ELF-1 (cell line): ENCODE measurements around the gene ADK.
"Not testable (repeated sequence)": the region's sequence is repeated elsewhere in the genome, so short reads cannot be mapped to it uniquely, and the experiment has no call there.

ENCODE experiments used
- DNase-seq: peaks from one replicate; pipeline ENCODE4 v3.0.0-alpha.2; 2016; ENCODE audit warnings: low read depth, low spot score

ADK gene

GRCh38 chr10:74424565-74424964 lies 273.5 kb downstream of the ADK start:
- no peak for DNase-seq

- no peak for DNase-seq
These were observed 274.5 kb downstream of the ADK start for GRCh38 chr10:74425456-74426001.

- DNase-seq = no peak
These were observed 280.8 kb downstream of the ADK start for GRCh38 chr10:74431816-74432215.

DNA sequence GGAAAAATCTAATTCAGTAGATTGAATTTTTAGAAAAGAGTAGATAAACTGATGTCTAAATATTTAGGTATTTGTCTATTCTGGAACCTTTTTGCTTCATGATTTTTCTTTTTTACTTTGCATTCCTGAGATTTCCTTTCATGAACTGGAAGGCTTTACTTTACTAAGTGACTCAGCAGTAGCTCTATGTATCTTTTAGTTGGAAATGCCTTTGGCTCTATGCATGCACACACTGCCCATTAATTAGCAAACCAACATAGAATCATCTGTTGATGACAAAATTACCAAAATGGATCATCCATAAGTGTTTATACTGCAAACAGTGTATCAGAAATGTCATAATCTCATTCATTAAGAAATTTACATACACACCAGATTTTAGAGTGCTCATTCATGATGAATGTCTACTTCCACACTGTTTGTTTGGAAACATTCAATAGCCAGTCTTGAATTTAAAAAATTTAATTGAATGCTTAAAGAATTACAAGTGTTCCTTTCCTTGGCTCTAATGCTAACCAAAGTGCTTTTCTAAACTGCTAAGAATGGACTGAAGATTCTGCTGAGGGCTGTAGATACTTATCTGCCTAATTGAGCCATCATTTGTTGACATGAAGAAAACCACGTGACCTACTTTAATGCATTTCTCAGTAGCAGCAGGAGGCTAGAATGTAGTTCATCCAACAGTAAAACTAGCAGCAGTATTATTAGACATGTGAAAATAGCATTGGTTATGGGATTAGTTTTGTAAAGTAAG lies 282.0 kb downstream of the ADK start:
- no peak for DNase-seq

GRCh38 chr10:74433595-74433956 lies 282.6 kb downstream of the ADK start:
- no peak for DNase-seq

- DNase-seq = no peak
These were observed 283.0 kb downstream of the ADK start for GRCh38 chr10:74433993-74434392.

DNA sequence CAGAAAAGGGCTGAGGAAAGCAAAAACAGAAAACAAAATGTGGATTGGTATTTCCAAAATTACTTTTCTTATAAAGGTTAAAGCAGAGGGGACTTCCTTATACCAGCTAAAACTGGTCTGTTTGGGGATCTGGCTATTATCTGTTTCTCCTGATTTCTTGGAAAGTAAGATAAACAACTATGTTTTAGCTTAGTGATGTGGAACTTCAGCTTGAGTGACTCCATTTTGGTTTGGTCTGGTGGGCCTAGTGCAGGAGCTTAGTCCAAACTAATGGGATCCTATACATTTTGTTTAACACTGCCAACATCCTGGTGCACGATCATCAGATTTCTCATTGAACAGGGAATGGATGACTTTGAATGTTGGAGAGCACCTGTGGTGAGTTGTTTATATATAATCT lies 283.5 kb downstream of the ADK start:
- no peak for DNase-seq

DNA sequence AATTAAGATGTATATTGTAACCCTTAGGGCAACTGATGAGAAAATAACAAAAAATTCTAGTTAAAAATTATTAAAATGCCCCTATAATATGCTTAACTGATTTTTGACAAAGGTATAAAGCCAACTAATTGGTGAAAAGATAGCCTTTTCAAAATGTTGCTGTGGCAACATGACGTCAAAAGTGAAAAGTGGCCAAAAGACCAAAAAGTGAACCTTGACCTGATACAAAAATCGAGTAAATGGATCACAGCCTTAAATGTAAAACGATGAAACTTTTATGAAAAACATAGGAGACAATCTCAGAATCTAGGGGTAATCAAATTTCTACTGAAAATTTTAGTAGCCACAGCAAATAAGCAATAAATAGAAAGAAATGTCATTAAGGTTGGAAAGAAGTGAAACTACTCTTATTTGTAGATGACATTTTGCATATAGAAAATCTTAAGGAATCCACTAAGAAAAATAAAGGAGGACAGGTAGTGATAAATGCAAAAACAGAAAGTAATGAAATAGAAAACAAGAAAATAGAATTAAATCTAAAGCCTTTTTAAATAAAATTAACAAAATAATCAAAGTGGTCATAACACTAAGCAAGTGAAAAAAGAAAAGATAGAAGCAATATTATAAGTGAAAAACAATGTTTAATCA lies 285.6 kb downstream of the ADK start:
- DNase-seq = no peak

GRCh38 chr10:74437822-74438221 lies 286.8 kb downstream of the ADK start:
- no peak for DNase-seq

DNA sequence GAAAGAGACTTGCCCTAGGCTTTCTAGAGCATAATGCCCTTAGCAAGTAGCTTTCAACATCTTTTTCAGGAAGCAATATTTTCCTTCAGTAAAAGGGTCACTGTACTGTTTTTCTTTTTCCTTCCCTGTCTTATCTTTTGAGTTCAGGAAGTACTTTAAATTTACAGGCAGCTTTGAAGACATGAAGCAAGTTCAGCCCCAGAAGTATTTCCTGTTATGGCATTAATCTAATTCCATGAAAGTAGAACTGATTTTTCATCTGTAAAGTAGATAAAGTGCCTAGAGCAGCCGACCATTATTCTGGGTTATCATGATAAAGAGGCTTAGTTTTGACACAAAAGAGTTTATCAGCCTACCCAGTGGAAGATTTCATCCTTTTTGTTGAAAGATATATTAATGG lies 288.2 kb downstream of the ADK start:
- DNase-seq = no peak

DNA sequence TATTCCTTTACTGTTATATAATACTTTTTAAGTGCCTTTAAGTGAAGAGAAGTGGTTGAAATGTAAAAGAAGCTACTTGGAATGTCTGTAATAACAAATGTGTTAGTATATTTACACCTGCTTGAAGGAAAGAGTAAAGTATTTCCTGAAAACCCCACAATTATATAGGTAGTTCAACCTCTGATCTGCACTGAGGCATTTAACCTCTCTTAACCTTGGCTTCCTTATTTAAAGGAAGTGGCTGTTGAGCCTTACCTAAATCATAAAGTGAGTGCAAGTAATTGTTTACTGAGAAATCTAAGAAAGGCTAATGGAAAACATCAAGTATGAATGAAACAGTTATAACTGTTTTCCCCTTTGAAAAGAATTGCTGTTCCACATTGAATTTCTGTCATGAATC lies 294.5 kb downstream of the ADK start:
- DNase-seq = no peak

DNA sequence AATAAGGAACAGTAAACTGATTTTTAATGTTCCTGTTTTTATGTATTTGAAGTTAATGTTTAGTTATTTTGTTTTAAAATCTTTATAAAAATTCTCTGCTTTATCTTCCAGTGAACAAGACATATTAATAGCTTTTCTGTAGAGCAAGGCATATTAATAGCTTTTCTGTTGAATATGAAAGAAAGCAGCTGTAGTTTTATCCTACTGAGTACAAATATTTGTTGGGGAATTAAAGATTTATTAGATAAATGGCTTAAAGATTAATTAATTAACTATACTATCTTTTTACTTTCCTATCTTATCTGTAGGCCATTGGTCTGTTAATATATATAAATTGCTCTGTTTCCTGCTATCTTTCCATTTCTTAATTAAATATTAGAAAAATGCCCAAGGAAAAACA lies 299.6 kb downstream of the ADK start:
- DNase-seq = no peak

GRCh38 chr10:74451127-74451829 lies 300.3 kb downstream of the ADK start:
- no peak for DNase-seq

DNA sequence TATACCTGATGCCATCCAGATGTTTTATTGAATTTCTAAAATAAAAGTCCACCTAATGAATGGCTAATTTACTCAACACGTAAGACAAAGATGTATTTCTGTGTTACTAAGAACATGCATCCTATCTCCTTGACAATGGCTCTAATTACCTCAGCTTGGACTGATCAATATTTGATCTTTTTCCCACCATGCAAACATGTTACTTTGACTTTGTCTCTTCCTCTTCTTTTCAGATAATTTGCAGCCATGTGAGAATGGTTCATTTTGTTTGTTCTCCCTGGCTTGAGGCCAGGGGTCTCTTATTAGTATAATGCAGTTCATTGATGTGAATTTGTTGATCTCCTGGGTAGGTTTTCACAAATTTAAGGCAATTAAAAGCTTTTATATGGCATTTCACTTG lies 302.1 kb downstream of the ADK start:
- no peak for DNase-seq

GRCh38 chr10:74457478-74457877 lies 306.5 kb downstream of the ADK start:
- not testable (repeated sequence) for DNase-seq

DNA sequence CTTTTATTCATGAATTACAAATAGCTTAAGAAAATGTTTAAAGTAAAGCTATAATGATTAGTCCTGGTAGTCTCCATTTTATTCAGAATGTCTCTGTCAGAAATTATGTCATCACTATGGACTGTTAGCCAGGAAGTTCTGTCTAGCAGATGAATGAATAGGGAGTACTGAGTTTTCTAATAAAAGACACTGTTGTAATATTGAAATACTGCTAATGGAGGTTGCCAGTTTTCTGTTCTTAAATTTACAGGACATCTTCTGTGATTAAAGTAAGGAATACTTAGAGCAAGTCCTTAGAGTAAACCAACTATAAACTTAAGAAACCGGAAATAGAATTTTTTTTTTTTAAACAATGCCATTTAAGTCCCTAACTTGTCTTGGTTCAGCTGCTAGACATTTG lies 309.8 kb downstream of the ADK start:
- DNase-seq = no peak

- DNase-seq = no peak
These were observed 323.1 kb downstream of the ADK start for GRCh38 chr10:74474022-74474713.

GRCh38 chr10:74476162-74476706 lies 325.2 kb downstream of the ADK start:
- not testable (repeated sequence) for DNase-seq

- no peak for DNase-seq
These were observed 329.8 kb downstream of the ADK start for GRCh38 chr10:74480778-74481177.

DNA sequence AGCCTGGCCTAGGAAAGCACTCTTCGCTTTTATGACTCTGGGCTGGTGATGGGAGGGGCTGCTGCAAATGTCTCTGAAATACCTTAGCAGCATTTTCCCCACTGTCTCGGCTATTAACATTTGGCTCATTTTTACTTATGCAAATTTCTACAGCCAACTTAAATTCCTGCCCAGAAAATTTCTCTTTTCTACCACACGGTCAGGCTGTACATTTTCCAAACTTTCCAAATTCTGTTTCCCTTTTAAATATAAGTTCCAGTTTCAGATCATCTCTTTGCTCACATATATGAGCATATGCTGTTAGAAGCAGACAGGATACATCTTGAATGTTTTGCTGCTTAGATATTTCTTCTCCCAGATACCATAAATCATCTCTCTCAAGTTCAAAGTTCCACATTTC lies 332.3 kb downstream of the ADK start:
- no peak for DNase-seq

DNA sequence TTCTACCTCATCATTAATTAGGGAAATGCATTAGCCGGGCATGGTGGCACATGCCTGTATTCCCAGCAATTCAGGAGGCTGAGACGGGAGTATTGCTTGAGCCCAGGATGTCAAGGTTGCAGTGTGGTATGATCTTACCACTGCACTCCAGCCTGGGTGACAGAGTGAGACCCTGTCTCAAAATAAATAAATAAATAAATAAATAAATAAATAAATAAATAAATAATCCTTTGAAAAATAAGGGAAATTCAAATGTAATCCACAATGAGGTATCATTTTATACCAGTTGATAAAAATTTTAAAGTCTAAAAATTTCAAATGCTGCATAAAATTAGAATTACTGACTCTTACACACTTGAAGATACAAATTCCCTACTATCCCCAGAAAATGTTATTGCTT lies 334.3 kb downstream of the ADK start:
- no peak for DNase-seq

DNA sequence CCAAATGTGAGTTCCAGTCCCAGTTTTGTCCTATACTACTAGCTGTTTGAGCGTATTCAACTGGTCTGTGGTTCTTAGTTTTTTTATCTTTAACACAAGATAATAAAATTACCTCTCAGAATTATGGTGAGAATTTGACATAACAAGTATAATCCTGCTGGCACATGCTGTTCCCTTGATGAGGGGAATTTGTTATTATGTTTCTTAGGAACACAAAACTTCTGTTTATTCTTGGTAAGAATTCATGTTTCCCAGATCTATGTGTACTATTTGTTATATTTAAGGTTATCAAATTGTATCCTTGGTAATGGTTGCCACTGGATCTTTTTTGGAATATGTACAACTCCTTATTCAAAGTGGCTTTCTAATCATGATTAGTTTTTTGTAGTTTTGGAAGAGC lies 335.6 kb downstream of the ADK start:
- no peak for DNase-seq
